HepG2 (cell line): ENCODE measurements around the gene LPIN3.

Experiments
- KLF9 ChIP-seq: IDR thresholded peaks from 2 replicates; pipeline ENCODE4 v1.6.1; 2016; ENCODE audit warnings: low read depth
- MAZ ChIP-seq, 2 experiments: sonication (generic) in 1 of 2; formaldehyde crosslinking in 1 of 2; IDR thresholded peaks; 2 replicates each; pipeline versions ENCODE4 v1.5.0 to v1.6.1; 2012 to 2020; ENCODE audit warnings: low read depth in 2 of 2, mild to moderate bottlenecking in 2 of 2, borderline replicate concordance in 1 of 2, improper control_type of control experiment in 1 of 2, low read length in 1 of 2, missing genetic modification reagents in 1 of 2, moderate library complexity in 1 of 2
- PRPF4 ChIP-seq: fragments of 200-400 bp; formaldehyde crosslinking; IDR thresholded peaks from 2 replicates; pipeline ENCODE4 v1.6.1; 2016; ENCODE audit warnings: low read length, low read depth; ENCODE audit not compliant: poor library complexity, severe bottlenecking
- TCF7L2 ChIP-seq: IDR thresholded peaks from 2 replicates; pipeline ENCODE4 v1.6.1; 2011; ENCODE audit warnings: mild to moderate bottlenecking, low read depth, low read length, moderate library complexity
- ZNF274 ChIP-seq: sonication (generic); formaldehyde crosslinking; IDR thresholded peaks from 2 replicates; pipeline ENCODE4 v1.5.1; 2020; ENCODE audit warnings: mild to moderate bottlenecking, missing genetic modification reagents
- TF ChIP-seq, protein P1 (sequence below): sonication (generic); formaldehyde crosslinking; IDR thresholded peaks from 2 replicates; pipeline ENCODE4 v1.5.0; 2020; ENCODE audit warnings: mild to moderate bottlenecking, missing genetic modification reagents, moderate library complexity

DNA sequence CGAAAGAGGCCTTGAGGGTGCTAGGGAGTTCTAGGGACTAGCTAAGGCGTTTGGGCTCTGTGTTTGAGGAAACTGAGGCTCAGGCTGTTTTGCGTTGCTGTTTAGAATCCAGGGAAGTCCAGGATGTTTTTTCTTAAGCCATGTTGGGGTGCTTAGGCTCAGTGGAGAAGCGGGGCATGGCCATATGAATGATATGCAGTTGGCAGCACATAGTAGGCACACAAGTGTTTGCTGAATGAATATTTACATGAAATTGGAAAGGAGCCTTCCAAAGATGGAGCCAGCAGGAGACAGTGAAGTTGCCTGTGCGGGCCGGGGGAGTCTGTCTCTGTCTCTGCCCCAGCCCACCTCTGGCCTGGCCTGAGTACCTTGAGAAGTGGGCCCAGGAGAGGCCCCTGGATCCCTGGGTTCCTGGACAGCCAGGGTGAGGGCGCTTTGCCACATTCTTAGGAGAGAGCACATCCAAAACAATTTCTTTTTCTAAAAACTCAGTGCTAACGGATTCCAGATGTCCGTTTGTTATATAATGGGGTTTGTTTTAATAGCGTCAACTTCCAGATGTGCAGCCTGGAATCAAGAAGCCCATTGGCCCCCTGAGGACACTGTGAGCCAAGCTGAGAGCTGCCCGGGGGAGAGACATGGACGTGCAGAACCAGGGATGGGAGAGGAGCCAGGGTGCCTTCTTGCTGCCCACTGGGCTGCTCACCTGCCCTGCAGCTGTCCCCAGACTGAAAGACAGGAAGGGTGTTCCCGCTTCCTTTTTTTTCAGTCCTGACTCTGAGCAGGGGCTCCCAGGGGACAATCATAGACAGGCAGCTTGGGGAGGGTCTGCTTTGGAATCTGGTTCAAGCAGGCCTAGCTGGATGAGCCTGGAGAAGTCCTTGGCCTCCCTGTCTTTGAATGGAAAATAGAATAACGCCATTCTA, 46.1 kb downstream of the LPIN3 start:
- TF ChIP-seq, protein P1, sequence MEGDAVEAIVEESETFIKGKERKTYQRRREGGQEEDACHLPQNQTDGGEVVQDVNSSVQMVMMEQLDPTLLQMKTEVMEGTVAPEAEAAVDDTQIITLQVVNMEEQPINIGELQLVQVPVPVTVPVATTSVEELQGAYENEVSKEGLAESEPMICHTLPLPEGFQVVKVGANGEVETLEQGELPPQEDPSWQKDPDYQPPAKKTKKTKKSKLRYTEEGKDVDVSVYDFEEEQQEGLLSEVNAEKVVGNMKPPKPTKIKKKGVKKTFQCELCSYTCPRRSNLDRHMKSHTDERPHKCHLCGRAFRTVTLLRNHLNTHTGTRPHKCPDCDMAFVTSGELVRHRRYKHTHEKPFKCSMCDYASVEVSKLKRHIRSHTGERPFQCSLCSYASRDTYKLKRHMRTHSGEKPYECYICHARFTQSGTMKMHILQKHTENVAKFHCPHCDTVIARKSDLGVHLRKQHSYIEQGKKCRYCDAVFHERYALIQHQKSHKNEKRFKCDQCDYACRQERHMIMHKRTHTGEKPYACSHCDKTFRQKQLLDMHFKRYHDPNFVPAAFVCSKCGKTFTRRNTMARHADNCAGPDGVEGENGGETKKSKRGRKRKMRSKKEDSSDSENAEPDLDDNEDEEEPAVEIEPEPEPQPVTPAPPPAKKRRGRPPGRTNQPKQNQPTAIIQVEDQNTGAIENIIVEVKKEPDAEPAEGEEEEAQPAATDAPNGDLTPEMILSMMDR = no peak
- TF ChIP-seq KLF9 (CRISPR knock-in tag) (no peak), TCF7L2 (no peak), ZNF274 (CRISPR knock-in tag) (no peak), PRPF4 (no peak), MAZ (IDR thresholded peaks at IDR 0.05; ENCODE audit: borderline replicate concordance, low read depth, low read length) (no peak), MAZ (CRISPR knock-in tag; IDR thresholded peaks at IDR 0.05; ENCODE audit: low read depth) (no peak)
